Measurements from ENCODE around the gene LZTFL1.

LZTFL1 gene

GRCh38 chr3:45852828-45853227 lies 10.9 kb upstream of the LZTFL1 start:
- no peak overlapping the region for H3K4me3 ChIP-seq (replicated peaks; ENCODE audit: low read depth, low read length)
- DNase-seq (ENCODE audit: extremely low read depth, low read depth): no peak
- TF ChIP-seq CTCF (IDR thresholded peaks at IDR 0.05; ENCODE audit: low read depth, low read length, missing control alignments): no peak

GRCh38 chr3:45848392-45848791 lies 6.5 kb upstream of the LZTFL1 start:
- no peak for DNase-seq (ENCODE audit: extremely low read depth, low read depth)
- no peak for TF ChIP-seq CTCF (IDR thresholded peaks at IDR 0.05; ENCODE audit: low read depth, low read length, missing control alignments)
- no peak overlapping the region for H3K4me3 ChIP-seq (replicated peaks; ENCODE audit: low read depth, low read length)

- no peak for TF ChIP-seq CTCF (IDR thresholded peaks at IDR 0.05; ENCODE audit: low read depth, low read length, missing control alignments)
- no peak for DNase-seq (ENCODE audit: extremely low read depth, low read depth)
- no peak overlapping the region for H3K4me3 ChIP-seq (replicated peaks; ENCODE audit: low read depth, low read length)
These were observed 2.7 kb upstream of the LZTFL1 start for GRCh38 chr3:45844616-45845015.

- no peak for DNase-seq (ENCODE audit: extremely low read depth, low read depth)
- H3K4me3 ChIP-seq (replicated peaks; ENCODE audit: low read depth, low read length): no peak overlapping the region
- no peak for TF ChIP-seq CTCF (IDR thresholded peaks at IDR 0.05; ENCODE audit: low read depth, low read length, missing control alignments)
These were observed 1.1 kb upstream of the LZTFL1 start for GRCh38 chr3:45842851-45843625.

GRCh38 chr3:45841420-45841756 lies 531 bp downstream of the LZTFL1 start:
- no peak for DNase-seq (ENCODE audit: extremely low read depth, low read depth)
- TF ChIP-seq CTCF (IDR thresholded peaks at IDR 0.05; ENCODE audit: low read depth, low read length, missing control alignments): no peak
- H3K4me3 ChIP-seq (replicated peaks; ENCODE audit: low read depth, low read length): peak overlapping the region; percentile 88

GRCh38 chr3:45838466-45838865 lies 3.5 kb downstream of the LZTFL1 start:
- TF ChIP-seq CTCF (IDR thresholded peaks at IDR 0.05; ENCODE audit: low read depth, low read length, missing control alignments): no peak
- no peak for DNase-seq (ENCODE audit: extremely low read depth, low read depth)
- no peak overlapping the region for H3K4me3 ChIP-seq (replicated peaks; ENCODE audit: low read depth, low read length)

GRCh38 chr3:45832699-45833098 lies 9.2 kb downstream of the LZTFL1 start:
- DNase-seq (ENCODE audit: extremely low read depth, low read depth): no peak

More at GRCh38 chr3:45832699-45833098, 9.2 kb downstream of the LZTFL1 start:
- H3K4me3 ChIP-seq (replicated peaks; ENCODE audit: low read depth, low read length): no peak overlapping the region
- TF ChIP-seq CTCF (IDR thresholded peaks at IDR 0.05; ENCODE audit: low read depth, low read length, missing control alignments): no peak
